Endothelial cell of hepatic sinusoid (primary cell): ENCODE results near the gene FOXI2.

Source experiments
- in situ Hi-C: cut with HindIII; loops from 2 replicates; pipeline ENCODE4 v1.10.0; 2017; ENCODE audit warnings: low sequenced_read_pairs

The FOXI2 gene

GRCh38 chr10:127740596-127740995 lies 3.6 kb downstream of the FOXI2 start:
- in situ Hi-C loops, result no loop called here

- in situ Hi-C loops, result no loop called here
Observed at GRCh38 chr10:127743205-127743604, 6.2 kb downstream of the FOXI2 start.

- in situ Hi-C loops, result no loop called here
Observed at GRCh38 chr10:127744956-127745355, 8.0 kb downstream of the FOXI2 start.

GRCh38 chr10:127745861-127746260 lies 8.9 kb downstream of the FOXI2 start:
- in situ Hi-C loops, result no loop called here

GRCh38 chr10:127755753-127756152 lies 18.8 kb downstream of the FOXI2 start:
- in situ Hi-C loops, result no loop called here

GRCh38 chr10:127756264-127756663 lies 19.3 kb downstream of the FOXI2 start:
- in situ Hi-C loops, result no loop called here

- in situ Hi-C loops, result no loop called here
Observed at GRCh38 chr10:127757033-127757432, 20.0 kb downstream of the FOXI2 start.

- in situ Hi-C loops, result no loop called here
Observed at GRCh38 chr10:127759276-127759675, 22.3 kb downstream of the FOXI2 start.

- in situ Hi-C loops, result loop anchor here (5.0 kb wide), 1 partner anchor 106 kb away; no protein-coding TSS in a partner anchor
Observed at GRCh38 chr10:127762925-127763324, 25.9 kb downstream of the FOXI2 start.

GRCh38 chr10:127774766-127775559 lies 38.0 kb downstream of the FOXI2 start:
- in situ Hi-C loops, result no loop called here

- in situ Hi-C loops, result no loop called here
Observed at GRCh38 chr10:127776816-127777215, 39.8 kb downstream of the FOXI2 start.

- in situ Hi-C loops, result no loop called here
Observed at GRCh38 chr10:127781412-127781811, 44.4 kb downstream of the FOXI2 start.

GRCh38 chr10:127787873-127788272 lies 50.9 kb downstream of the FOXI2 start:
- in situ Hi-C loops, result no loop called here

- in situ Hi-C loops, result no loop called here
Observed at GRCh38 chr10:127790066-127790624, 53.2 kb downstream of the FOXI2 start.
